T-cell (primary cell): Measurements from ENCODE around the gene TCERG1L. TPM values are rescaled to one million over a fixed set of nuclear protein-coding genes. Genes with fewer than 3 reads are reported as not detected.

ENCODE experiments used
- ATAC-seq, 4 experiments: fragments of 200-7000 bp in 3 of 4; fragments of 150-1000 bp in 1 of 4; cut with Tn5 transposase; replicated peaks in 1 of 4; 1 replicate in 3 of 4; 2 replicates in 1 of 4; pipeline ENCODE4 v1.10.0; 2021; ENCODE audit warnings: moderate library complexity in 3 of 4, mild to moderate bottlenecking in 2 of 4, moderate number of reproducible peaks in 1 of 4
- CTCF ChIA-PET, 2 donors: fragments of 300-600 bp; sonication (Branson Sonifier 250); formaldehyde crosslinking; loops; one replicate each; lab custom pipeline; 2022; ENCODE audit warnings: antibody characterized with exemption in 2 of 2; lab: Charles Lee
- POLR2A ChIA-PET, 2 donors: fragments of 300-600 bp; sonication (Branson Sonifier 250); formaldehyde crosslinking; loops; one replicate each; lab custom pipeline; 2022; ENCODE audit warnings: antibody characterized with exemption in 2 of 2; lab: Charles Lee
- DNase-seq, 35 experiments: peaks; one replicate each; pipeline versions ENCODE4 v3.0.0 to v3.0.0-alpha.2; 2013 to 2023
- H3K27ac ChIP-seq: one replicate; pipeline ENCODE4 v1.5.1; 2013; ENCODE audit warnings: low read length
- H3K27me3 ChIP-seq, 2 experiments: replicated peaks in 1 of 2; 1 replicate in 1 of 2; 2 replicates in 1 of 2; pipeline versions ENCODE4 v1.6.1 to v1.7.0; 2013; ENCODE audit warnings: low read length in 1 of 2, mixed read lengths in 1 of 2; ENCODE audit not compliant: control insufficient read depth in 2 of 2, insufficient read depth in 2 of 2; ENCODE audit errors: extremely low read depth in 1 of 2
- H3K36me3 ChIP-seq, 2 donors: 1 replicate in 1 of 2; 2 replicates in 1 of 2; pipeline versions ENCODE4 v1.6.1 to v1.7.0; 2013; ENCODE audit warnings: low read length in 1 of 2; ENCODE audit not compliant: control insufficient read depth in 2 of 2, insufficient read depth in 1 of 2; ENCODE audit errors: extremely low read depth in 1 of 2
- H3K4me1 ChIP-seq, 2 experiments: 1 replicate in 1 of 2; 2 replicates in 1 of 2; pipeline versions ENCODE4 v1.6.1 to v1.7.0; 2013; ENCODE audit warnings: low read length in 2 of 2, mixed read lengths in 1 of 2; ENCODE audit not compliant: insufficient read depth in 2 of 2, control insufficient read depth in 1 of 2; ENCODE audit errors: extremely low read depth in 1 of 2
- H3K4me3 ChIP-seq, 2 donors: 1 replicate in 1 of 2; 2 replicates in 1 of 2; pipeline versions ENCODE4 v1.5.1 to v1.7.0; 2013; ENCODE audit warnings: mild to moderate bottlenecking in 2 of 2, low read length in 1 of 2, moderate library complexity in 1 of 2; ENCODE audit not compliant: control insufficient read depth in 1 of 2; ENCODE audit errors: extremely low read depth in 1 of 2
- H3K9me3 ChIP-seq: 2 replicates; pipeline ENCODE4 v1.7.0; 2013
- H3K27ac Mint-ChIP-seq, 2 donors: one replicate each; pipeline ENCODE4 v1.8.0; 2020 to 2021; ENCODE audit warnings: mild to moderate bottlenecking in 2 of 2, mixed read lengths in 2 of 2
- H3K27me3 Mint-ChIP-seq, 2 donors: one replicate each; pipeline ENCODE4 v1.8.0; 2021 to 2022; ENCODE audit warnings: mixed read lengths in 2 of 2
- H3K36me3 Mint-ChIP-seq: one replicate; pipeline ENCODE4 v1.8.0; 2021; ENCODE audit warnings: mixed read lengths
- H3K4me1 Mint-ChIP-seq, 3 donors: one replicate each; pipeline ENCODE4 v1.8.0; 2020 to 2022; ENCODE audit warnings: mixed read lengths in 3 of 3, mild to moderate bottlenecking in 1 of 3
- H3K4me3 Mint-ChIP-seq, 3 donors: one replicate each; pipeline ENCODE4 v1.8.0; 2020 to 2022; ENCODE audit warnings: mild to moderate bottlenecking in 3 of 3, mixed read lengths in 3 of 3, moderate library complexity in 3 of 3
- H3K9me3 Mint-ChIP-seq, 3 donors: one replicate each; pipeline ENCODE4 v1.8.0; 2020 to 2022; ENCODE audit warnings: mixed read lengths in 3 of 3
- WGBS: methylation state at CpG from one replicate; pipeline ENCODE4 v1.1.5; 2013; ENCODE audit warnings: missing lambda C conversion rate; ENCODE audit not compliant: insufficient coverage; 5-methylcytosine and 5-hydroxymethylcytosine counted together
- total RNA-seq, 35 experiments: library from RNA in 6 of 35; stranded (reverse) in 6 of 35; fragments of 120-200 nt in 1 of 35; gene quantifications; one replicate each; pipeline versions ENCODE4 v1.2.1 to v1.2.4 and lab custom pipeline; 2013 to 2026

The TCERG1L gene
- total RNA-seq, 5 donors from 2014 or later (not counting 1 experiment from before 2014, with no cell fraction given): 0.13 to 0.29 (median 0.21) TPM; not detected in 1

DNA sequence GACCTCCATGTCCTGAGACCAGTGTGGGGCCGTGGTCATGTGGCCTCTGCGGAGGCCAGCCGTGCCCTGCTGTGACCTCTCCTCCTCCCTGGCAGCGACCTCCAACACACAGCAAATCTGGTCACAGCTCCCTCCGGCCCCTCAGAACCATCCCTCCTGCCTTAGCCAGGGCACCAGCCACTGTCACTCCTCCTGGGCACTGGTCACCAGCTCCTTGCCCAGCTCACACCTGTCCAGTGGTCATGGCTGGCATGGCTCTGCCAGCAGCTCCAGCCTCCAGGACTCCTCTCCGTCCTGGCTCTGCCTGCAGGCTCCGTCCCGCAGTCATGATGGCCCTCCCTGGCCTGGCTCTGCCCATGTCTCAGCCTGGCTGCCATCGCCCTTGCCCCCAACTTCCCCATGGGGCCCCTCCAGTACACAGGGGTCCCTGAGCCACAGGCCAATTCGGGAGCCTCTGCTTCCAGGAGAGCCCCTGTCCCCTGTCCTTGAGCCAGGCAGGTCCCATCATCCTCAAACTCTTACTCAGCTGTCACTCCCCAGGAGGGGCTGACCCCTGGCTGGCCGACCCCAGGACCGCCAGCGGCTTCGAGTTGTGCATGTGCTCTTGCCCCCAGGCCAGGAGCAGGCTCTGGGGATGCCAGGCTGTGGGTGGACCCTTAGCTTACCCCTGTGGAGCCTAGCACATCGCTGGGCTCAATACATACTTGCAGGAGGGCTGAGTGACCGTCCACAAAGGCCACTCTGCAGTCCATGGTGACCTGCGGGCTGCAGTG lies 92.5 kb downstream of the TCERG1L start:
- Histone ChIP-seq H3K27ac (no peak overlapping the region), H3K4me1 (no peaks in the 10 kb centered on the region), H3K27me3 (peaks cover 0 to 4% of the 10 kb centered on the region in 2 experiments), H3K4me3 (no peak overlapping the region), H3K9me3 (no peaks in the 10 kb centered on the region), H3K36me3 (no peaks in the 10 kb centered on the region)
- no peak overlapping the region for H3K27ac Mint-ChIP-seq
- CTCF ChIA-PET: no interaction called here
- 79% methylated on average over 16 of the region's 17 CpGs for WGBS
- H3K4me3 Mint-ChIP-seq: no peak overlapping the region
- no peak for ATAC-seq
- no peak for DNase-seq
- H3K36me3 Mint-ChIP-seq: no peaks in the 10 kb centered on the region
- H3K4me1 Mint-ChIP-seq: no peaks in the 10 kb centered on the region
- POLR2A ChIA-PET: no interaction called here
- no peaks in the 10 kb centered on the region for H3K27me3 Mint-ChIP-seq
- H3K9me3 Mint-ChIP-seq: no peaks in the 10 kb centered on the region

DNA sequence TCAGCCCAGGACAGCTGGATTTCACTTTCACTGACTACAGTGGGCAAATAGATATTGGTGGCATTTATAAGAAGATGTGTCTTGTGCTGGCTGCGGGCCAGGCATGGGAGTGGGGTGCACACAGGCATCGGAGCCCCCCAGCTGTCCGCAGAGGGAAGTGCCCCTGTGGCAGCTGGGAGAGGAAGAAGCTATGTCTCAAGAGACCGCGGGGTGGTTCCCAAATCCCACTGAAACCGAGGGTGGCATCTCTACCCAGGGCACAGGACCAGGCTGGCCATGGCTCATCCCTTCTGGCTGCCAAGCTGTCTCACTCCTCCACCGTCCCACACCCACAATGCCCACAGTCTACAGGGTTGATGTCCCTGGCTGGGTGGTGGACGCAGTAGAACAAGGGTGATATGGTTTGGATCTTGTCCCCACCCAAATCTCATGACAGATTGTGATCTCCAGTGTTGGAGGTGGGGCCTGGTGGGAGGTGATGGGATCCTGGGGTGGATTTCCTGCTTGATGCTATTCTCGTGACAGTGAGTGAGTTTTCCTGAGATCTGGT lies 94.8 kb downstream of the TCERG1L start:
- DNase-seq (peak in 1 of 35 experiments; percentile 1), ATAC-seq (no peak)
- Mint-ChIP-seq H3K9me3 (no peaks in the 10 kb centered on the region), H3K4me3 (no peak overlapping the region), H3K27ac (no peak overlapping the region), H3K36me3 (no peaks in the 10 kb centered on the region), H3K4me1 (no peaks in the 10 kb centered on the region), H3K27me3 (no peaks in the 10 kb centered on the region)
- no peaks in the 10 kb centered on the region for H3K36me3 ChIP-seq
- H3K27me3 ChIP-seq: no peaks in the 10 kb centered on the region
- no peaks in the 10 kb centered on the region for H3K4me1 ChIP-seq
- no peak overlapping the region for H3K4me3 ChIP-seq
- 69% methylated on average over 3 of the region's 9 CpGs for WGBS
- ChIA-PET POLR2A (no interaction called here), CTCF (no interaction called here)
- H3K27ac ChIP-seq: no peak overlapping the region
- no peaks in the 10 kb centered on the region for H3K9me3 ChIP-seq

DNA sequence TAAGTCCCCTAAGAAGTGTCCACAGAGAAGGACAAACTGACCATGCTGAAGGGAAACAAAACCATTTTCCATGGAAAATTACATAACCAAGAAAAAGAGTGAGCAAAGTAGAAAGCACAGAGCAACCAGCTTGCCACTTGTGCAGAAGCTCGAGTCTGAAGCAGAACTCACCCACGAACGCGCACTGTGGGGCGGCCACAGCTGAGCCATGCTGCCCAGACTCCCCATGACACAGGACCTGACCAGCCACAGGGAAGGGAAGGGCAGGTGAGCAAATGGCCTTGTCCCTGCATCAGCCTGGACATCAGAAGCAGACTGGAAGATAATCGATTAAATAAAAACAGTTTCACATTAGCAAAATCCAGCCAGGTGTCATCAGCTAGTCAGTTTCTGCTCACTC lies 95.7 kb downstream of the TCERG1L start:
- ATAC-seq (no peak), DNase-seq (no peak)
- H3K4me1 ChIP-seq: no peaks in the 10 kb centered on the region
- no peak overlapping the region for H3K4me3 ChIP-seq
- H3K27ac ChIP-seq: no peak overlapping the region
- CTCF ChIA-PET: interaction anchor here in 1 of 2 donors (0.6 kb wide), 1 partner anchor 670 kb away, joined by 3 read pairs; no protein-coding TSS in a partner anchor
- WGBS: 85% methylated on average over 5 of the region's 6 CpGs
- no peaks in the 10 kb centered on the region for H3K36me3 Mint-ChIP-seq
- H3K4me1 Mint-ChIP-seq: no peaks in the 10 kb centered on the region
- H3K9me3 ChIP-seq: no peaks in the 10 kb centered on the region
- POLR2A ChIA-PET: no interaction called here
- no peak overlapping the region for H3K4me3 Mint-ChIP-seq
- no peaks in the 10 kb centered on the region for H3K36me3 ChIP-seq
- H3K27me3 Mint-ChIP-seq: no peaks in the 10 kb centered on the region
- H3K27me3 ChIP-seq: no peaks in the 10 kb centered on the region
- H3K9me3 Mint-ChIP-seq: no peaks in the 10 kb centered on the region
- H3K27ac Mint-ChIP-seq: no peak overlapping the region

DNA sequence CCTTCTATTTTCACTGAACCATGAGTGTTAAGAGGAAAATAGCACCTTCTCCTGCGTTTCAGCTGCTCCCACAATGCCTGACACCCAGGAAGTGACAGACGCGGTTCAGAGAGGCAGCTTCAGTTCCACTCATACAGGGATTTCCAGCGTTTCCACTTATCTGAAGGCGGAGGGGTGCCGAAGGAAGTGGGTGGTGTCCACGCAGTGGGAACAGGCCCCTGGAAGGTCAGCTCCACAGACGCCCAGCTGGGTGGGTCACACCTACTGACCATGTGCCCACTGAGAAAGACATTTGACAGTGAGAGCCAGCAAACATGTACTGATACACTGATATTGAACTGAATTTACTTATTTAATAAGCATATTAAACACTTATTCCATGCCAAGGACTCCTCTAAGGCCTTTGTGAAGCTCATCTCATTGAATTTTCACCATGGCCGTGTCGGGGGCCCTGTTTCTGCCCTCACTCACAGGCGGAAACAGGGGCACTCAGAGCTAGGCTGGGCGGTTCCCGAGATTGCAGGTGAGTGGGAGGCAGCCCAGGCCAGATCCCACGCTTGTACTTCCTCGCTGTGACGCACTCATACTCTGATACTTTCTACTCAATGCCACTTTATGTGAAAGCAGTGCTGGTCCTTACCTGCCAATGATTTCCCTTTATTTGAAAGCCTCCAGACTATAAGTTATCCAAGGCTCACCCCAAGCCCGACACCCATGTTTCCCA lies 96.8 kb downstream of the TCERG1L start:
- Mint-ChIP-seq H3K4me1 (no peaks in the 10 kb centered on the region), H3K9me3 (no peaks in the 10 kb centered on the region), H3K4me3 (no peak overlapping the region), H3K27ac (no peak overlapping the region), H3K36me3 (no peaks in the 10 kb centered on the region), H3K27me3 (no peaks in the 10 kb centered on the region)
- Histone ChIP-seq H3K9me3 (no peaks in the 10 kb centered on the region), H3K36me3 (no peaks in the 10 kb centered on the region), H3K27me3 (no peaks in the 10 kb centered on the region), H3K27ac (no peak overlapping the region), H3K4me3 (no peak overlapping the region), H3K4me1 (no peaks in the 10 kb centered on the region)
- ChIA-PET POLR2A (no interaction called here), CTCF (no interaction called here)
- WGBS: 67% methylated on average over 9 of the region's 17 CpGs
- DNase-seq (no peak), ATAC-seq (no peak)

DNA sequence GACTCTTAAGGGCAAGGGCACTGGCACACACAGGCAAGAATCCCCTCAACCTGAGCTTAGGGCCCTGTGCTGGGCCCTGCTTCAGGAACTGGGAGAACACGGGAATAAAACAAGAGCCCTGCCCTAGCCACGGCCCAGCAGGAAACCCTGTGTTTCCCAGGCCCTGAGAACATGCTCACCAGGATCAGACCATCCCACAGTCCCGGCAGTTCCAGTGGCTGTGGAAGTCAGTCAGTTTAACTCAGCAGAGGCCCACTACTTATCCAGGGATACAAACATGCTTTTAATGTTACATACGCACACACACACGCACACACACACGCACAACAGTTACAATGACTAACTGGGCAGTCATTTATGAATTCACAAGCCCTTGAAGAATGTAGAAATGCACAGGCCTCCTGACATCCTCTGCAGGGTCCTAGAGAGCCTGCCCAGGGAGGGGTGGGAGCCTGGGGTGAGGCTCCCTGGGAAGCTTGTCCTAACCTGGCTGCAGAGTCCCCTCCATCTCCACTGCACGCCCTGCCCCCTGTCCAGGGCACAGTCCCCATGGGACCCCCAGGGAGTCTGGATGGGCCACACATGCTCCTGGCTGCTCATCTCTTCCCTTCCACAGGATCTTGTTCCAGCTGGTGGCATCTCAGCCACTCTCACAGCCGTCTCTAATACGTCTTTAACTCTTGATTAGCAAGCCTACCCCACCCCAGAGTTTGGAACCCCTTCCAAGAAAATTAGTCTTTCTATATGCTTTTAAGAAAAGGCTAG lies 97.6 kb downstream of the TCERG1L start:
- H3K27me3 Mint-ChIP-seq: no peaks in the 10 kb centered on the region
- no peak for ATAC-seq
- H3K27me3 ChIP-seq: no peaks in the 10 kb centered on the region

DNA sequence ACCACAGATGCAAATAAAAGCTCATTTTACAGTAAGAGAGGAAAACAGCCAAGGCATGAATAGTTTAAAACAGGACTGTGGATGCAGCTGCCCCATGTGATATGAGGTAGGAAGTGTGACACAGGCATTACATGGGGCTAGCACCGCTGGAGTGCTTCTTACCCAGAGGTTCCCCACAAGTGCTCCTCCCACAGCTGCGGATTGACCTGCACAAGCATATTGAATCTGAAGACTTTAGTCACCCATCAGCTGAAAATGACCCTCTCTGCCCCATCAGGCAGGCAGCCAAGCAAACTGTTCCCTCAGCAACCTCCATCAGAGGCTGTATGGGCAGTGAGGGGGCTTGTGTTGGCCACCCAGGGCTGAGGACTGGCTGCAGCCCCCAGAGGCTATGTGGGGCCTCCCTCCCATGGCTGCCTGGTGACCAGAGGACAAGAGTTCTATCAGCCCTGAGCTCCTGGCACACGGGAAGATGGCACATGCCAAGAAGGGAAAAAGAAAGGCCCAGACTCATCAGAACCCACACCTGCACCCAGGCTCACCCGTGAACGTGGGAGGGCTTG lies 98.7 kb downstream of the TCERG1L start:
- DNase-seq (no peak), ATAC-seq (no peak)
- Mint-ChIP-seq H3K36me3 (no peaks in the 10 kb centered on the region), H3K27me3 (no peaks in the 10 kb centered on the region), H3K9me3 (no peaks in the 10 kb centered on the region), H3K4me1 (no peaks in the 10 kb centered on the region), H3K4me3 (no peak overlapping the region), H3K27ac (no peak overlapping the region)
- H3K9me3 ChIP-seq: no peaks in the 10 kb centered on the region
- no peaks in the 10 kb centered on the region for H3K27me3 ChIP-seq
- ChIA-PET POLR2A (no interaction called here), CTCF (no interaction called here)
- H3K36me3 ChIP-seq: no peaks in the 10 kb centered on the region
- H3K4me1 ChIP-seq: no peaks in the 10 kb centered on the region
- WGBS: 77% methylated on average over 3 of the region's 5 CpGs
- H3K27ac ChIP-seq: no peak overlapping the region
- H3K4me3 ChIP-seq: no peak overlapping the region

More for the DNA sequence above, 97.6 kb downstream of the TCERG1L start:
- H3K9me3 ChIP-seq: no peaks in the 10 kb centered on the region
- H3K27ac ChIP-seq: no peak overlapping the region
- H3K4me3 ChIP-seq: no peak overlapping the region
- no peaks in the 10 kb centered on the region for H3K36me3 Mint-ChIP-seq
- no peak for DNase-seq
- no peak overlapping the region for H3K27ac Mint-ChIP-seq
- POLR2A ChIA-PET: no interaction called here
- no peaks in the 10 kb centered on the region for H3K36me3 ChIP-seq
- no peak overlapping the region for H3K4me3 Mint-ChIP-seq
- H3K9me3 Mint-ChIP-seq: no peaks in the 10 kb centered on the region
- no peaks in the 10 kb centered on the region for H3K4me1 Mint-ChIP-seq
- H3K4me1 ChIP-seq: no peaks in the 10 kb centered on the region
- CTCF ChIA-PET: no interaction called here
- 93% methylated on average over 4 of the region's 9 CpGs for WGBS
